K562 treated with DMSO at 1 percent for 24 hours (cell line): Measurements from ENCODE around the gene WDR43. TPM values are rescaled to one million over a fixed set of nuclear protein-coding genes. Genes with fewer than 3 reads are reported as not detected.

Experiments
- total RNA-seq: library from RNA; unstranded; fragments of 300-600 nt; gene quantifications from 2 replicates; pipeline ENCODE4 v1.2.3, GENCODE V29; 2022; ENCODE audit warnings: low read depth; ENCODE audit not compliant: insufficient read depth

The WDR43 gene
- 11.9 and 12.4 TPM in 2 replicates for total RNA-seq

GRCh38 chr2:28894470-28895188, at the start of gene WDR43:
WDR43 (plus strand) TSS chr2:28894667; CDS start chr2:28894699, 32 bp downstream.

GRCh38 chr2:28870146-28870891, 24.1 kb upstream of the WDR43 start, which contains the start of gene TRMT61B:
TRMT61B (minus strand) TSS chr2:28870309; CDS start chr2:28870277, 32 bp downstream.

GRCh38 chr2:28981016-28981441, 86.6 kb downstream of the WDR43 start, which contains the start of gene TOGARAM2:
TOGARAM2 (plus strand) TSS chr2:28981298; CDS start chr2:28994835, 13,537 bp downstream.

Other genes starting within 250 kb of the WDR43 start
- 48.3 and 61.6 TPM in 2 replicates for gene PPP1CB, start 142.8 kb upstream of the WDR43 start, total RNA-seq
- not detected in 2 replicates for gene SPDYA, start 83.8 kb upstream of the WDR43 start, total RNA-seq
- 15.8 and 18.1 TPM in 2 replicates for gene TRMT61B, start 24.4 kb upstream of the WDR43 start, total RNA-seq
- gene TOGARAM2, start 86.6 kb downstream of the WDR43 start, total RNA-seq: not detected in 2 replicates
- gene PCARE, start 179.9 kb downstream of the WDR43 start, total RNA-seq: not detected in 2 replicates
- gene CLIP4, start 220.7 kb downstream of the WDR43 start, total RNA-seq: 0.46 and 0.80 TPM in 2 replicates